H1 (cell line): ENCODE measurements around the gene ASL. TPM values are rescaled to one million over a fixed set of nuclear protein-coding genes. Genes with fewer than 3 reads are reported as not detected.

Experiments
- RAD21 ChIP-seq, 2 experiments: IDR thresholded peaks in 1 of 2; conservative IDR thresholded peaks in 1 of 2; 2 replicates each; pipeline ENCODE4 v1.6.1; 2011; ENCODE audit warnings: low read depth in 2 of 2, low read length in 2 of 2, improper control_type of control experiment in 1 of 2, inconsistent platforms in 1 of 2, mild to moderate bottlenecking in 1 of 2, moderate library complexity in 1 of 2
- polyA plus RNA-seq, 7 experiments: library from polyadenylated mRNA; depleted of rRNA in 3 of 7; stranded (reverse) in 5 of 7; unstranded in 2 of 7; fragments of >200 nt in 5 of 7; fragments of 200-250 nt in 2 of 7; gene quantifications; 1 replicate in 5 of 7; 2 replicates in 1 of 7; 4 replicates in 1 of 7; pipeline versions ENCODE4 v1.2.1 to v1.2.3, GENCODE V29; 2011 to 2013; ENCODE audit warnings: missing spikeins in 2 of 7, mixed read lengths in 2 of 7
- total RNA-seq: library from RNA; stranded (reverse); fragmentation: NEBNext Ultra II Directional; extraction: Animal tissue kit (Norgen Biotek cat#: 25700); gene quantifications from 2 replicates; pipeline ENCODE4 v1.2.1, GENCODE V29; 2021

The ASL gene
- total and polyA plus RNA-seq, 2 of the 8 experiments (the other 6 are each of a cell fraction or from before 2014, with no cell fraction given): 23.3 to 35.3 TPM

GRCh38 chr7:66142996-66143395 lies 67.4 kb downstream of the ASL start (continued):
- TF ChIP-seq RAD21 (IDR thresholded peaks at IDR 0.05 in 1 of 2, conservative IDR thresholded peaks at IDR 0.05 in 1 of 2; ENCODE audit: low read depth in 2 of 2, low read length in 2 of 2): no peak

Other genes starting within 250 kb of the ASL start
- gene VKORC1L1, start 202.7 kb upstream of the ASL start, total RNA-seq: 43.9 and 45.3 TPM in 2 replicates
- gene VKORC1L1, start 202.7 kb upstream of the ASL start, polyA plus RNA-seq (2011; rRNA removed): 10.6 and 12.7 TPM in 2 replicates
- gene GUSB, start 93.6 kb upstream of the ASL start, total RNA-seq: 41.4 and 43.6 TPM in 2 replicates
- 71.3 and 107 TPM in 2 replicates for gene GUSB, start 93.6 kb upstream of the ASL start, polyA plus RNA-seq (2011; rRNA removed)
- 29.2 and 29.3 TPM in 2 replicates for gene CRCP, start 39.0 kb downstream of the ASL start, total RNA-seq
- 13.4 and 15.0 TPM in 2 replicates for gene CRCP, start 39.0 kb downstream of the ASL start, polyA plus RNA-seq (2011; rRNA removed)
- gene TPST1, start 129.5 kb downstream of the ASL start, total RNA-seq: 14.9 and 18.4 TPM in 2 replicates
- 8.2 and 8.6 TPM in 2 replicates for gene TPST1, start 129.5 kb downstream of the ASL start, polyA plus RNA-seq (2011; rRNA removed)